Activated CD8-positive, alpha-beta memory T cell treated with anti-CD3 and anti-CD28 coated beads, Interleukin-2, amount 50 U/mL, for 24 hours (primary cell): ENCODE data around the gene RNF11.

Source experiments
- DNase-seq: peaks from one replicate; pipeline ENCODE4 v3.0.0-alpha.2; 2020; ENCODE audit errors: extremely low read depth

Gene RNF11

DNA sequence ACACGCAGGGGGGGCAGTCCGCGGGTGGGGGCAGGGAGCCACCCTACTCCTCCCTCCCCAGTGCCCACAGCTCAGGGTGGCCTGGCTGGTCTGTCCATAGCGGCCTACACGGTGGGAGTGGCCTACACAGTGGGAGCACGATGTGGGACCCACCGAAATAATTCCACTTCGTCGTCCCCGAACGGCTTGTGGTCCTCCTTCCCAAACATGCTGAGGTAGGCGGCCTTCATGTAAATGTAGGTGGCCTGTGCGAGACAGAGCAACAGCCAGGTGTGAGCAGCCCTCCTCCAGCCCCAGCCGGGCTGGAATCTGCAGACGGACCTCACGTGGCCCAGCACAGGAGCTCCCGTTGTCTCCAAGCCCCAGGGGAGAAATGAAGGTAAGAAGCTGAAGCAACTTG, 59.9 kb downstream of the RNF11 start:
- DNase-seq = no peak

DNA sequence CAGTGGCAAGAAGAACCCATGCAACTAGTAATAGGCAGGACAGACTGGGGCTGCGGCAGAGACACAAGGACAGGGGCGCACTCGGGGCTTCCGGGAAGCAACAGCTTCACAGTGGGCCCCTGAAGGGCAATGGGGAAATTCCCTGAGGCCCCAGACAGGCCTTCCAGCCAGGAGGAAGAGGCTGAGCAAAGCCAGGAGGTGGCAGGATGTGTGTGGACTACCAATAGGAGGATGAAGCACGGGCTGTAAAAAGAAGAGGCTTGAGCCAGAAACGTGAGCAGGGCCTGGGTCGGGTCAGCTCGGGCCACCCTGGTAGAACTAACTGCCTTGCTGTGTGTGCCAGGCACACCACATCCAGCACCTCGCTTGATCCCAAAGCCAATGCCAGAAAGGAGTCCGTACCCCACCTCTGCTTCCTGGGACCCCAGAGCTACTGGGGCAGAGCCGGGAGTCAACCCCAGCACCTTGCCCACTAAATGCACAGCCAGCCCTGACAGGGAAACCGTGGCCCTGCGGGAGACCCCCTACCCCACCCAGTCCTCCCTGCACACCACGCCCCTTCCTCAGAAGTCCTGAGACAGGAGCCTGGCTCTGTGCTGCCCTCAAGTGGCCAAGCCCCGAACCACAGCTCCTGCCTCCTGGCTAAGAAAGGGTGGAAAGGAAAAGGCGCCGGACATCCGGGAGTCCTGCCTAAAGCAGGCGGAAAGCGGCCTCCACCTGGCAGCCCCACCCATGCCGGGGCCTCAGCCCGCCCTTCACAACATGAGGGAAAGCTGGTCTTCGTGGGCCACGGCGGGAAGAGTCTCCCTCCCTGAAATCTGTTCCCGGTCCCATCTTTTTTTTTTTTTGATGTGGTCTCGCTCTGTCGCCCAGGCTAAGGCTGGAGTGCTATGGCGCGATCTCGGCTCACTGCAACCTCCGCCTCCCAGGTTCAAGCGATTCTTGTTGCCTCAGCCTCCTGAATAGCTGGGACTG, 60.6 kb downstream of the RNF11 start:
- DNase-seq = peak; percentile 42

DNA sequence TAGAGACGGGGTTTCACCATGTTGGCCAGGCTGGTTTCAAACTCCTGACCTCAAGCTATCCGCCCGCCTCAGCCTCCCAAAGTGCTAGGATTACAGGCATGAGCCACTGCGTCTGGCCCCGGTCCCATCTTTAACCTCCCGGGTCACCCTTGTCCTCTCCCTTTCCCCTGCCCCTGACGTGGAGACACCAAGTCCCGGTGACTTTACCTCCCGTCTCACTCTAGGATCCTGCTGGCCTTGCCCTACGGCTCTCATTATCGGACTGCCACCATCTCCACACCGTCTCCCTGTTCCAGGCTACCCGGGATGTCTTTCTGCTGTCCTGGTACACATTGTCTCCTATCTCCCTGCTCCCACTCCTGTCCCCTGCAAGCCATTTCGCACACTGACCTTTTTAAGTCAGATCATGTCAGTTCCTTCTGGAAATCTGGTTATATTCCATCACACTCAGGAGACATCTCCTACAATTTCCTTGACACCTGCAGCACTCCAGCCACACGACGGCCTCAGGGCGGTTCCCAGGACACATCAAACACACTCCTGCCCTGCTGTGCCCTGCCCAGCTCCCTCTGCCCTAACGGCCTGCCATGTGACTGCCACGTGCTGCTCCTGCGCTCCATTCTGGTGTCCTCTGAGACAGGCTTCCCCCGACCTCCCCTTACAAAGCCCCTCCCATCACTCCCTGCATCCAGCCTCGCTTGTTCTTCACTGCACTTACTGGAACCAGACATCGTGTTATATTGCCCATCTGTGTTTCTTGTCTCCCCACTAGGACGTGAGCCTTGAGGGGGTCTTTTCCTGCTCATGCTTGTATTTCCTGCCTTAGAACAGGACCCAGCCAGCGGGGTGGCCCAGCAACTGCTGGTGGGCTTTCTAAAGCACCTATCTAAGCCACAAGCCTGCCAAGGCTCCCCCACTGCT, 61.6 kb downstream of the RNF11 start:
- no peak for DNase-seq

DNA sequence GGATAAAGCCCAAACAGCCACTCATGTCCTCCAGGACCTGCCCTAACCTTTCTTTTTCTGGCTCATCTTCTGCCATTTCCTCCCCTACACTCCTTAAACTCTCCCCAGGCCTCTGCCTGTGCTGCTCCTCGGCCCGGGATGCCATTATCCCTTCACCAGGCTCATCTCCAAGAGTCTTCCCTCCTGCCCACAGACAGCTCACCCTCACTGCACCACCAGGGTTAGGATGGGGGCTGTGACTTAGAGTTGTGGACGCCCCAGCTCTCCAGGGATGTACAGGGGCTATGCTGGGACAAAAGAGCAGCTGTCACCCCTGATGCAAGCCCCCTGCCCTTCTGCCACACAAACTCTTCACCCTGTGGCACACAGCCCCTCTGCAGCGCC, 62.2 kb downstream of the RNF11 start:
- DNase-seq = no peak

DNA sequence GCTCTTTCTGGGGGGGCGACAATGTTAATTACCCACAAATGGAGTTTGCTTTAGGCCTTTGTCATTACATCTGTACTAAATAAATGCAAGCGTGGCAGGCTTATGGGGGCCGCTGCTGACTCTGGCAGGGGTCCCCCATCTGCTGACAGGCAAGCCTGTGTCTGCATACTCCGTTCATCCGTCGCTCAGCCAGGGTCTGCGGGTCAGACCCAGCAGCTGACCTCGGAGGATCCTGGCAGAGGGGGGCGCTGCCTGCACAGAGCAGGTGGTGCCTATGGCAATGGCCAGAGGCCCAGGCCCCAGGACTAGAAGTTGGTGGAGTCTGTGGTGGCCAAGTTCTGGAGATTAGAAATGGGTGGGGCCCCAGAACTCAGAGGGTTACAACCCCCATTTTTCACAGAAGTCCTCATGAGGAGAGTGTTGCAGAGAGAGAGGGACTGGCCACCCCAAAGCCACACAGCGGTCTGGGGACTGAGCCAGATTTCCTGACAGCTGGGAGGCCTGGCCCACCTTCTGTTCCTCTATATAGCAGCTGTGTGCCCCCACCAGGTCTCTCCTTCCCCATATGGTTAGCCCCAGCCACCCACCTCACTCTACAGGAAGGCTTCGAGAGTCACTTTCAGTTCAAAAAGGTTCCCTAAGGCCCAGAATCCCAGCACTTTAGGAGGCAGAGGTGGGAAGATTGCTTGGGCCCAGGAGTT, 63.3 kb downstream of the RNF11 start:
- DNase-seq = no peak

DNA sequence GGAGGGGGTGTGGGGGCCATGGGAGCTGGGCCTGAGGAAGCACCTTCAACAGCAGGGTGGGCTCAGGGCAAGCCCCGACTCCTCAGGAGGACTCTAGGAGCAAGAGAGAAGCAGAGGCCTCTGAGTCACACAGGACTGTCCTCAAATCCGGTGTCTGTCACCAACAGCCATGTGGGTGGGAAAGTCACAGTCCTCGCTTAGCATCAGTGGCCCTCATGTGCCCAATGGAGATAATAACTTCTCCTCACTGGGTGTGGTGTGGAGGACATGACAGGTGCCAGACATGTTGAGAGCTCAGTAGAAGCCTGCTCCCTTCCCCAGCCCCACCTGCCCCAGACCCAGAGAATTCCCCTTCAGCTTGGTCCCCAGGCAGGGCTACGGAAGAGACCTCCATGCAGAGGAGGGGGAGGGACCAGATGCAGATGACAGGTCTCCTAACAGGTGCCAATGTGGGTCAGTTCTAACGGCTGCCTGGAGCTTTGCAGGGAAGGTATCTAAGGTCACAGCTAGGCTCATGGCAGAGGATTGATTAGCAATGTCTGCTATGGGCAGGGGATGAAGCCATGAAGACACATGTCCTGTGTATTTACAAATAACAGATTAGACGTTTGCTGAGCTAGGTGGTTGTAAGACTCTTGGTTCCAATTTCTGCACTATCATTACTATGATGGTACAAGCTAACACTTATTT, 64.1 kb downstream of the RNF11 start:
- no peak for DNase-seq

DNA sequence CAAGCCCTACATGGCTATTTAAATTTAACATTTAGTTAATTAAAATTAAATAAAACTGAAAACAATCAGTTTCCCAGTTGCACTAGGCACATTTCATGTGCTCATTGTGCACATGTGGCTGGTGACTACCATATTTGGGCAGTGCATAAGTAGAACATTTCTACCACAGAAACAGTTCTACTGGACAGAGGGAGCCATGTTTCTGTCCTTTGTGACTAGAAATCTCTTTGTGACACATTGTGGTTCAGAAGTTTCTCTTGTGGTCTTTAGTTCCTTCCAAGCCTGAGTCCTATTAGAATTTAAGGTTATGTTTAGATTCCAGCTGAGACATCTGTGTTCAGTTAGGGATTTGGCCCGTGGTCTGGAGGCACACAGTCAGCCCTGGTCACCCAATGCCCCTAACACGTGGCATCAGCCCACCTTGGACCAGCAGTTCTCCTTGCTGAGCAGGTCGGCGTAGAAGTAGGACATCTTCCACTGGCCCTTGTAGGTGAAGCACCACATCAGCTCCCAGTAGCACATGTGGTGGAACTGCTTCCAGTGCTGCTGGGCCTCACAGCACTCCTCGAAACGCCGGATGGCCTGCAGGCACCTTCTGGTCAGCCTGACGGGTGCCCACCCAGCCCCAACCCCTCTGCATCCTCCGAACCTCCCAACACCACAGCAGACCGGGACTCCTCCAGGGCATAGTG, 65.2 kb downstream of the RNF11 start:
- no peak for DNase-seq

DNA sequence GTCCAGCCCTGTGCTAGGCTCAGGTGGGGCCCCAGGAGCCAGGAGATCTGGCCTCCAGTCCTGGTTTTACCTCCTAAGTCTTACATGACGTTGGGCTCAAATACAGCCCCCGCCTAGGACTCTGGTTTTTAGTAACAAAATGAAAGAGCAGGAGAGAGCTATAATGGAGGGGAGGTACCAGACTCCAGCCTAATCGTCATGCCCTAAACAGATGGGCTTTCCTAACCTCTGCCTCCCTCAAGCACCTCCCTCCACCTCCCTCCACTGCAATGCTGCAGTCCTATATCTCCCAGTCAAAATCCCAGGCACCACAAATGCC, 65.7 kb downstream of the RNF11 start:
- DNase-seq = no peak

DNA sequence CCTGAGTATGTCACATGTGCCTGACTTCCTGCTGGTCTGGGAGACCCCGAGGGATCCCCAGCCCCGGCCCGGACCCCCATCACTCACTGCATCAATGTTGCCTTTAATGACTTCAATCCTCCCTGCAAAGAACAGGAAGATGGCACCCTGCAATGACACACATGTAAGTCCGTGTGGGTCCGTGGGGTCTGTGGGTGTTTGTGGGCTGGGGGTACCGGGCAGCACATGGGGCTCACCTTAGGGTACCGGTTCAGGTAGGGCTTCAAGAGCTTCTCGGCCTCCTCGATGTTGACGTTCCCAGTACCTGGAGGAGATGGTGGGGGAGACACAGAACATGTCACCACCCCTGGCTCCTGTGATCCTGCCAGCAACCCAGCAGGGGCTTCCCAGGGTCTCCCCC, 66.2 kb downstream of the RNF11 start:
- no peak for DNase-seq

DNA sequence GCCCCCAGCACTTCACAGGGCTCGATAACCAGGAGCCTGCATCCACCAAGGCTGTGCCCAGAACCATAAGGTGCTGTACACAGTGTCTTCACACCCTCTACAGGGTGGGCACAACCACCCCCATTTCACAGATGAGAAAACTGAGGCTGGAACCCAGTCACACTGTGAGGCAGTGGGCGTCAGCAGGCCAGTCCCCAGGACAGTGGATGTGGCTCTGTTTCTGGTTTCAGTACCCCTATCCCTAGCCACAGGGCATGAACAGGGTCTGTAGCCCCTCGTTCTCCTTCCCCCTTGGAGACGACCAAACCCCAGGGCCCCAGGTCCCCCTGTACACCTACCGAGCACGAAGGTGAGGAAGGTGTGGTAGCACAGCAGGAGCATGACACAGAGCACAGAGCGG, 66.7 kb downstream of the RNF11 start:
- no peak for DNase-seq

DNA sequence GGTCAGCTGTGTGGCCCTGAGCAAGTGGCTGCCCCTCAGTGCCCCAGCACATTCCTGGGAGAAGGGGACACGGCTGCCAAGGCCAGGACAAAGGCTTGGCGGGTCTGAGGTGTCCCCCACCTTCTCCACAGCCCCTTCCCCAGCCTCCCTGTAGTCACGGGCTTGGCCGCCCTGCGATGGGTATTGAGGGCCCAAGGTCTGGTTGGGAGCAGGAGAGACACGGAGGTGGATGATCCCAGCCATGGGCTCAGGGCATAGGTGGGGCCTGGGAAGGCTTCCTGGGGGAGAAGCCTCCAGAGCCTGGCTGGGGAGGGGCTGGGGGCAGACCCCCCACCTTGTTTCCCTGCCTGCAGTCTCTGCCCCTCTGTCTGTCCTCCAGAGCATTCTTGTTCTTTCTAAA, 67.2 kb downstream of the RNF11 start:
- no peak for DNase-seq

DNA sequence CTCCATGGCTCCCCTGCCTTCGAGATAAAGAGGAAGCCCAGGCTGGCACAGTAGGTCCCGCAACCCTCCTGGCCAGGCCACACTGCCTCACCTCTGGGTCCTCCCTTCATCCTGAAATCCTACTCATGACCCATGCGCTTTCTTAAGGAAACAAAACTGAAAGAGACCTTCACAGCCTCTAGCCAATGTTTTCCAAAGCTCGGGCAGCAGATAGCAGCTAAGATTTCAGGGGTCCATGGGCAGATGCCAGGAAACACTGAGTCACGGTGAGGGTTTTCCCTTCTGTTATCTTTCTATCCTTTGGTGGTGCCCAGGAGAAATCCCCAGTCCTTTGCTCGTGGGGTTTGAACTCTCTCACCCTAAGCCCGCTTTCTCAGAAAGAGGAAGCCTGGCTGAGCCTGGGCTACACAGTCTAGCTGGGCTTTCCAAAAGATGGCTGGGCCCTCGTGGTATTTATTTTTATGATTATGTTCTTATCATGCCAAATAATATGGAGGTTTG, 67.7 kb downstream of the RNF11 start:
- DNase-seq = no peak

DNA sequence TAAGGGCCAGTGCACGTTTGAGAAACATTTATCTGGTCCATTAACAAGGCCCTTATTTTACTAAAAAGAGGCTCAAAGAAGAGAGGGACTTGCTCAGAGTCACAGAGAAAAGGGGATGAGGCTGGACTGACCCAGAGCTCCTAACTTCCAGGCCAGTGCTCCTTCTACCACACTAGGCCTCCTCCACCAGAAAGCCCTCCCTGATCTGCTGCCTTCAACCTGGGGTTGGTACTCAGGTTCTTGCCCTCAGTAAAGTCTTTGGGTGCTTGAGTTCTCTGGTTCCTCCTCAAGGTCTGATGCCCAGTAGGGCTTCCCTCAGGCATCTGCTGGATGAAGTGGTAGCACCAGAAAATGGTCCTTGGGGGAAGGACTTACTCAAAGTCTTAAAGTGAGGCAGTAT, 68.3 kb downstream of the RNF11 start:
- no peak for DNase-seq

DNA sequence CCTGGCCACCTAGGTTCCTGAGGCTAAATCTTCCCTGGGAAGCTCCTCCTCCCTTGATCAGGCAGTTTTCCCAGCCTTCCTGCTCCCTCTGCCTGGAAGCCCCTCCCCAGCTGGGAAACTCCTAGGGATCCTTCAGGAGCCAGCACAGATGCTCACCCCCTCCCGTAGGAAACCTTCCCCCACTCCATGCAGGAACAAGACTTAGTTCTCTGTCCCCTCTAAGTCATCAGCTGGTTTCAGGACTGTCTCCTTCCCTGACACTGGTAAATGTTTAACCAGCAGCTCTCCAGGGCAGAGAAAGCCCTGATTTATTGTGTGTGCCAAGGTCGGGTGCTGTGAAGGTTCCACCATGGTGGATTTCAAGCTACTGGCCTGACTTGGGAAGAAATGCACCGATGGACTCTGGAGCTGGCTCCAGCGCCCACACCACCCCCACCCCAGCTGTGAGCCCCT, 69.3 kb downstream of the RNF11 start:
- no peak for DNase-seq

DNA sequence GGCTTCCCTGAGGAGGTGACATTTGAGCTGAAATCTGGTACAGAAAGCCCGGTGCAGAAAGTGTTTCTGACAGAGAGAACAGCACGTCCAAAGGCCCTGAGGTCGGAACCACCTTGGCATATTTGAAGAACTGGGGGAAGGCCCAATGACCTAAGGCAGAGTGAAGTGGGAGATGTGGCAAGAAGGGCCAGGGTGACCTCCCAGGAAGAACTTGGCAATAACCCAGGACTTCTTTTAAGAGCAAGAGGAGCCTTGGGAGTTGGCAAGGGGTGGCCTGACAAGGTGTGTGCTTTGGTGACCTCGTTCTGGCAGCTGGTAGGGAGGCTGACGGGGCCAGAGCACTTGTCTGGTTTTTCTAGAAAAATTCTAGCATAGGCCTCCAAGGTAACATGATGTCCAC, 70.9 kb downstream of the RNF11 start:
- DNase-seq = no peak

DNA sequence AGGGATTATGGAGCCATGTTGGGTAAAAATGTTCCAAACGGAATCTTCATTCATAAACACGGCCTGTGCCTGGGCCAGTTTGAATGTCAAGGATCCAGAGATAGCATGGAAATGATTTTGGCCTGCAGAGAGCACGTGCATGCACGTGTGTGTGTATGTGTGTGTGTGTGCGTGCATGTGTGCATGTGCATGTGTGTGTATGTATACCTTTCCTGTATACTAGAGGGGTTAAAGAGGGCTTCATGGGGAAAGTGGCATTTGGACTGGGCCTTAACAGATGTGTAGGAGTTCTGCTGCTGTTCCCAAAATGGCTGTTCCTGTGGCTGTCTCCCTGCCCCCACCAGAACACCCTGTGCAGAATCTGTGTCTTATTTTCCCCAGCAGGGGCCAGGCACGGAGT, 72.6 kb downstream of the RNF11 start:
- DNase-seq = no peak

DNA sequence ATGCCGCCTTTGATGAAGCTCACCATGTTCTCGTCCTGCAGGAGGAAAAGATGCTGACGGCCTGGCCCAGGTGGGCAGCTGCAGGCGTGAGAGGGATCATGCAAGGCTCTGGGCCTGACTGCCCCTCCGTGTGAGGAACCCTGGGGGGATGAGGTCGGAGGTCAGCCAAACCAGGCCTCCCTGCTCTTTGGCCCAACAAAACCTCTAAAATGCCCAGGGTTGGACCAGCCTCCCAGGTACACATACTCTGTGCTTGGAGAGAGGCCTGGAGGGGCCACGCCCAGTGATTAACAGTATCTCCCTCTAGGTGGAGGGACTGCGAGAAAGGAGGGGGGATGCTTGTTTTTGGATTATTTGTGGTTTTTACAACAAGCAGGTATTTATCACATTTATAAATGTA, 73.2 kb downstream of the RNF11 start:
- DNase-seq = no peak

DNA sequence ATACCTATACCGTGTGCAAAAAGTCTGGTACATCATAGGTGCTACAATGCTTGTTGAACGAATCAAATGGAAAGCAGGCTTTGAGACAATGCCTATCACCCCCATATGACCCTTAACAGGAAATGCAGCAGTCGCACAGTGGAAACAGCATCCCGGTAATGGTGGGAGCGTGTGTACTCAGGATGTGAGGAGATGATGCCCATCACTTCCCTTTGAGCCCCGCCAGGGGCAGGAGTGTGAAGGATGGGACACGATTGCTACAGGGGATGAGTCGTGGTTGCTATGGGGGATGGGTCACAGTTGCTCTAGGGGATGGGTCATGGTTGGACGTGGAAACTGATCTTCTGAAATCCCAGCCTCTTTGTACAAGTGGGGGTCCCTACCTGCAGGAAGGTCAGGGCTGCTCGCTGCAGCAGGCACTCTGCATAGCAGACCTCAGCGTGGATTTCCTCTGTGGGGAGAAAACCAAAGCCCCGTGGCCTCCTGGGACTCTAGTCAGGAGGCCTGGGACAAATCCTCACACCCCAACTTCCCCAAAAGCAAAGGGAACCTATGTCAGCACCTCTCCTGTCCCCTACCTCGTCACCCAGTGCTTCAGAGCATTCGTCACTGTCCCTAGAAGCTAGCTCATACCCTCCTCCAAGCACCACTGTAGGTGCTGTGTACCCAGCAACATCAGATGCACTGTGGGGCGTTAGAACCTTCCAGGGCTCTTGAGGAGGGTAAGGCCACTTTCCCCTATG, 75.0 kb downstream of the RNF11 start:
- no peak for DNase-seq

DNA sequence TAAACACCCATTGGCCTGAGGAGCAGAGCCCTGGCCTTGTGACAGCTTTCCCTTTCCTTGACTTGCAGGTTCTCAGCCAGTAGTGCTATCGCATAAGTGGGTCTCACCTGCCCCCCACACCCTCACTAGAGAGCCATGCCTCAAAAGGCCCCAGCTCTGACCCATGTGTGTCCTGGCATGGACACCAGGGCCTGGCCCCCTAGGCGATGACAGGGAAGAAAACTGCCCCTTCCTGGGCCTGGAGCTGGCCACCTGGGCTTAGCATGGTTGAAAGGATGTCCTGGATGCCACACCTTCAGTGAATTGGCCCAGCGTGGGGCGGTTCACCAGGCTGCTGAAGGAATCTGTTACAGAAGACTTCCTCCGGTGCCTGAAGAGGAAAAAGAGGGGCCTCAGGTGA, 75.8 kb downstream of the RNF11 start:
- DNase-seq = no peak

DNA sequence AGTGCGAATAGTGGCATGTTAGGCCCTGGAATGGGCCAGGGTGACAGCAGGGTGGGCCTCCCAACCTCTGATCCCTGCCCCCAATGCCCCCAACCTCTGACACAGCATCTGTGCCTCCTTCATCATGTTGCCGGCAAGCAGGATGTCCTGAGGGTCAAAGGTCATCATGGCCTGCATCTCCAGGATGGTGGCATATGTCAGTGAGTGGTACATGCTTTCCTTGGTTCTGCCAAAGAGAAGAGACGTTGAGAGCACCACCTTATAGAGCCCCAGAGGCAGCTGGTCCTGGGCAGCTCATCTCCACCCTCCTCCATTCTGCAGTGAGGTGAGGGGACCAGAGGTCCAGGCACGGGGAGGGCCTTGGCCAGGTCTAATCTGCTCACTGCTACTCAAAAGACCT, 76.6 kb downstream of the RNF11 start:
- no peak for DNase-seq
